IgD-negative memory B cell (primary cell): ENCODE measurements around the gene YJEFN3. TPM values are rescaled to one million over a fixed set of nuclear protein-coding genes. Genes with fewer than 3 reads are reported as not detected.

Experiments used
- H3K27ac Mint-ChIP-seq, 3 donors: one replicate each; pipeline ENCODE4 v1.8.0; 2020 to 2022; ENCODE audit warnings: mild to moderate bottlenecking in 3 of 3, mixed read lengths in 3 of 3, moderate library complexity in 1 of 3
- H3K27me3 Mint-ChIP-seq: one replicate; pipeline ENCODE4 v1.8.0; 2021; ENCODE audit warnings: mixed read lengths
- H3K36me3 Mint-ChIP-seq: one replicate; pipeline ENCODE4 v1.8.0; 2020; ENCODE audit warnings: mild to moderate bottlenecking, mixed read lengths
- H3K4me1 Mint-ChIP-seq, 3 donors: one replicate each; pipeline ENCODE4 v1.8.0; 2020 to 2022; ENCODE audit warnings: mixed read lengths in 3 of 3, mild to moderate bottlenecking in 1 of 3
- H3K4me3 Mint-ChIP-seq, 4 donors: one replicate each; pipeline ENCODE4 v1.8.0; 2020 to 2022; ENCODE audit warnings: mild to moderate bottlenecking in 4 of 4, mixed read lengths in 4 of 4, moderate library complexity in 3 of 4
- H3K9me3 Mint-ChIP-seq, 3 donors: one replicate each; pipeline ENCODE4 v1.8.0; 2020 to 2021; ENCODE audit warnings: mixed read lengths in 3 of 3, mild to moderate bottlenecking in 1 of 3
- polyA plus RNA-seq: library from polyadenylated mRNA; unstranded; fragments of 300-500 nt; fragmentation: Illumina TruSeq; gene quantifications from one replicate; pipeline ENCODE4 v1.2.3, GENCODE V29; 2021

YJEFN3 gene
- polyA plus RNA-seq, 1 donor from 2014 or later = not detected

- Mint-ChIP-seq H3K4me3 (peak overlapping the region in 2 of 4 donors; percentile 32 to 63), H3K36me3 (peaks cover 2% of the 10 kb centered on the region), H3K27me3 (peaks cover 10% of the 10 kb centered on the region), H3K27ac (no peak overlapping the region), H3K9me3 (no peaks in the 10 kb centered on the region), H3K4me1 (peaks cover 12 to 15% (median 13%) of the 10 kb centered on the region in 3 donors)
Measured at GRCh38 chr19:19535311-19536191, 6.8 kb downstream of the YJEFN3 start.

- peaks cover 9 to 10% (median 9%) of the 10 kb centered on the region in 3 donors for H3K4me1 Mint-ChIP-seq
- no peaks in the 10 kb centered on the region for H3K36me3 Mint-ChIP-seq
- H3K27me3 Mint-ChIP-seq = peaks cover 16% of the 10 kb centered on the region
- peak overlapping the region; percentile 2 to 89 (median 67) for H3K4me3 Mint-ChIP-seq
- H3K9me3 Mint-ChIP-seq = no peaks in the 10 kb centered on the region
- peak overlapping the region in 2 of 3 donors; percentile 53 to 56 for H3K27ac Mint-ChIP-seq
Measured at GRCh38 chr19:19537075-19538048, 8.7 kb downstream of the YJEFN3 start.

GRCh38 chr19:19538061-19538784, 9.5 kb downstream of the YJEFN3 start, which contains the start of gene CILP2:
Gene CILP2, plus strand, starts transcription at chr19:19538265. Its CDS starts 85 bp downstream, at chr19:19538350.
- H3K27me3 Mint-ChIP-seq = peaks cover 19% of the 10 kb centered on the region
- H3K4me3 Mint-ChIP-seq = peak within 1 kb of the TSS; percentile 62 to 89 (median 72)
- H3K9me3 Mint-ChIP-seq = no peaks in the 10 kb centered on the region
- no peaks in the 10 kb centered on the region for H3K36me3 Mint-ChIP-seq
- peak within 1 kb of the TSS in 2 of 3 donors; percentile 48 to 53 for H3K27ac Mint-ChIP-seq
- H3K4me1 Mint-ChIP-seq = peaks cover 8 to 10% (median 9%) of the 10 kb centered on the region in 3 donors

GRCh38 chr19:19538785-19539166, 10.1 kb downstream of the YJEFN3 start:
- peaks cover 19% of the 10 kb centered on the region for H3K27me3 Mint-ChIP-seq
- peak overlapping the region; percentile 56 to 85 (median 64) for H3K4me3 Mint-ChIP-seq
- no peaks in the 10 kb centered on the region for H3K36me3 Mint-ChIP-seq
- H3K9me3 Mint-ChIP-seq = no peaks in the 10 kb centered on the region
- H3K4me1 Mint-ChIP-seq = peaks cover 8 to 10% (median 9%) of the 10 kb centered on the region in 3 donors
- peak overlapping the region in 1 of 3 donors; percentile 48 for H3K27ac Mint-ChIP-seq

GRCh38 chr19:19539698-19540063, 11.0 kb downstream of the YJEFN3 start:
- no peak overlapping the region for H3K4me3 Mint-ChIP-seq
- peaks cover 6 to 9% (median 8%) of the 10 kb centered on the region in 3 donors for H3K4me1 Mint-ChIP-seq
- no peaks in the 10 kb centered on the region for H3K36me3 Mint-ChIP-seq
- H3K27me3 Mint-ChIP-seq = peaks cover 19% of the 10 kb centered on the region
- H3K9me3 Mint-ChIP-seq = no peaks in the 10 kb centered on the region
- no peak overlapping the region for H3K27ac Mint-ChIP-seq

- H3K27ac Mint-ChIP-seq = no peak overlapping the region
- peak overlapping the region; percentile 53 to 91 (median 72) for H3K4me3 Mint-ChIP-seq
- H3K36me3 Mint-ChIP-seq = no peaks in the 10 kb centered on the region
- no peaks in the 10 kb centered on the region for H3K9me3 Mint-ChIP-seq
- H3K27me3 Mint-ChIP-seq = peaks cover 19% of the 10 kb centered on the region
- H3K4me1 Mint-ChIP-seq = peaks cover 6 to 9% (median 8%) of the 10 kb centered on the region in 3 donors
Measured at GRCh38 chr19:19540064-19540714, 11.5 kb downstream of the YJEFN3 start.

GRCh38 chr19:19540715-19541515, 12.2 kb downstream of the YJEFN3 start:
- Mint-ChIP-seq H3K36me3 (no peaks in the 10 kb centered on the region), H3K27ac (no peak overlapping the region), H3K27me3 (peaks cover 19% of the 10 kb centered on the region)

GRCh38 chr19:19541616-19542015, 12.9 kb downstream of the YJEFN3 start:
- peaks cover 19% of the 10 kb centered on the region for H3K27me3 Mint-ChIP-seq
- peaks cover 6 to 9% (median 8%) of the 10 kb centered on the region in 3 donors for H3K4me1 Mint-ChIP-seq
- no peak overlapping the region for H3K27ac Mint-ChIP-seq

More at GRCh38 chr19:19540715-19541515, 12.2 kb downstream of the YJEFN3 start:
- peak overlapping the region; percentile 53 to 91 (median 74) for H3K4me3 Mint-ChIP-seq
- H3K4me1 Mint-ChIP-seq = peaks cover 6 to 9% (median 8%) of the 10 kb centered on the region in 3 donors
- H3K9me3 Mint-ChIP-seq = no peaks in the 10 kb centered on the region

GRCh38 chr19:19542507-19542906, 13.8 kb downstream of the YJEFN3 start:
- Mint-ChIP-seq H3K27ac (no peak overlapping the region), H3K4me3 (no peak overlapping the region), H3K36me3 (no peaks in the 10 kb centered on the region), H3K27me3 (peaks cover 19% of the 10 kb centered on the region), H3K4me1 (peaks cover 6 to 9% (median 8%) of the 10 kb centered on the region in 3 donors), H3K9me3 (no peaks in the 10 kb centered on the region)

More at GRCh38 chr19:19541616-19542015, 12.9 kb downstream of the YJEFN3 start:
- Mint-ChIP-seq H3K4me3 (peak overlapping the region in 2 of 4 donors; percentile 5 to 81), H3K9me3 (no peaks in the 10 kb centered on the region), H3K36me3 (no peaks in the 10 kb centered on the region)

GRCh38 chr19:19543101-19543500, 14.4 kb downstream of the YJEFN3 start:
- peaks cover 19% of the 10 kb centered on the region for H3K27me3 Mint-ChIP-seq
- H3K4me3 Mint-ChIP-seq = no peak overlapping the region
- no peaks in the 10 kb centered on the region for H3K36me3 Mint-ChIP-seq
- peaks cover 6% of the 10 kb centered on the region in 3 donors for H3K4me1 Mint-ChIP-seq
- no peak overlapping the region for H3K27ac Mint-ChIP-seq
- H3K9me3 Mint-ChIP-seq = no peaks in the 10 kb centered on the region

GRCh38 chr19:19543640-19544039, 14.9 kb downstream of the YJEFN3 start:
- Mint-ChIP-seq H3K27me3 (peaks cover 17% of the 10 kb centered on the region), H3K4me3 (no peak overlapping the region), H3K27ac (no peak overlapping the region), H3K36me3 (no peaks in the 10 kb centered on the region), H3K4me1 (peaks cover 4% of the 10 kb centered on the region in 3 donors), H3K9me3 (no peaks in the 10 kb centered on the region)

GRCh38 chr19:19544257-19544953, 15.7 kb downstream of the YJEFN3 start:
- H3K4me3 Mint-ChIP-seq = no peak overlapping the region
- peaks cover 14% of the 10 kb centered on the region for H3K27me3 Mint-ChIP-seq
- no peak overlapping the region for H3K27ac Mint-ChIP-seq
- no peaks in the 10 kb centered on the region for H3K36me3 Mint-ChIP-seq
- no peaks in the 10 kb centered on the region for H3K9me3 Mint-ChIP-seq
- no peaks in the 10 kb centered on the region for H3K4me1 Mint-ChIP-seq
